Caco-2 (cell line): ENCODE data around the gene PPP2R2B. TPM values are rescaled to one million over a fixed set of nuclear protein-coding genes. Genes with fewer than 3 reads are reported as not detected.
"Not testable (repeated sequence)": the region's sequence is repeated elsewhere in the genome, so short reads cannot be mapped to it uniquely, and the experiment has no call there.

Experiments
- BruUV-seq: library from RNA; stranded (reverse); fragments of 400-500 nt; replicated peaks from 2 replicates; lab custom pipeline; 2021; lab: Mats Ljungman, UMichigan
- CTCF ChIA-PET: fragments of 300-600 bp; sonication (Branson Sonifier 250); formaldehyde crosslinking; loops from one replicate; lab custom pipeline; 2022; ENCODE audit warnings: antibody characterized with exemption; lab: Charles Lee
- POLR2A ChIA-PET: fragments of 300-600 bp; sonication (Branson Sonifier 250); formaldehyde crosslinking; loops from one replicate; lab custom pipeline; 2022; ENCODE audit warnings: antibody characterized with exemption; lab: Charles Lee
- DNase-seq, 2 experiments: peaks; one replicate each; pipeline versions ENCODE4 v3.0.0 to v3.0.0-alpha.2; 2020 to 2022
- H3K27me3 ChIP-seq: replicated peaks from 2 replicates; pipeline ENCODE4 v1.6.0; 2011; ENCODE audit warnings: low read length; ENCODE audit not compliant: control insufficient read depth, insufficient read depth
- H3K36me3 ChIP-seq: 2 replicates; pipeline ENCODE4 v1.5.1; 2011; ENCODE audit warnings: low read length; ENCODE audit not compliant: control insufficient read depth, insufficient read depth
- H3K4me1 ChIP-seq: fragments of 250-450 bp; sonication (Bioruptor Pico); 2 replicates; pipeline ENCODE4 v1.5.1; 2020; ENCODE audit warnings: mild to moderate bottlenecking
- H3K4me3 ChIP-seq: 2 replicates; pipeline ENCODE4 v1.5.1; 2011; ENCODE audit warnings: low read depth, mild to moderate bottlenecking, control low read depth, low read length
- H3K9me3 ChIP-seq: fragments of 250-450 bp; sonication (Bioruptor Pico); 2 replicates; pipeline ENCODE4 v1.5.1; 2020; ENCODE audit warnings: mild to moderate bottlenecking, moderate library complexity
- H3K27ac Mint-ChIP-seq: one replicate; pipeline ENCODE4 v1.8.0; 2022; ENCODE audit warnings: mixed read lengths; ENCODE audit not compliant: unreplicated experiment
- H3K27me3 Mint-ChIP-seq: one replicate; pipeline ENCODE4 v1.8.0; 2022; ENCODE audit warnings: mixed read lengths; ENCODE audit not compliant: insufficient read depth, unreplicated experiment
- H3K36me3 Mint-ChIP-seq: one replicate; pipeline ENCODE4 v1.8.0; 2022; ENCODE audit warnings: mild to moderate bottlenecking, mixed read lengths; ENCODE audit not compliant: insufficient read depth, unreplicated experiment
- H3K4me1 Mint-ChIP-seq: one replicate; pipeline ENCODE4 v1.8.0; 2022; ENCODE audit warnings: low read depth, mixed read lengths; ENCODE audit not compliant: unreplicated experiment
- H3K4me3 Mint-ChIP-seq: one replicate; pipeline ENCODE4 v1.8.0; 2022; ENCODE audit warnings: mild to moderate bottlenecking, moderate library complexity, mixed read lengths; ENCODE audit not compliant: unreplicated experiment
- H3K9me3 Mint-ChIP-seq: one replicate; pipeline ENCODE4 v1.8.0; 2022; ENCODE audit warnings: mixed read lengths; ENCODE audit not compliant: unreplicated experiment
- CTCF ChIP-seq, 2 experiments: fragments of 200-600 bp in 1 of 2; IDR thresholded peaks; 1 replicate in 1 of 2; 2 replicates in 1 of 2; pipeline versions ENCODE4 v1.5.1 to v1.8.0; 2011 to 2022; ENCODE audit warnings: antibody characterized with exemption in 1 of 2, control low read depth in 1 of 2, inconsistent platforms in 1 of 2, low read depth in 1 of 2, low read length in 1 of 2, mild to moderate bottlenecking in 1 of 2, moderate library complexity in 1 of 2; ENCODE audit not compliant: insufficient read depth in 1 of 2, severe bottlenecking in 1 of 2, unreplicated experiment in 1 of 2
- intact Hi-C: fragments of 100-400 bp; cut with micrococcal nuclease; formaldehyde crosslinking; loops from one replicate; pipeline ENCODE4 v1.10.0; 2022; ENCODE audit not compliant: unreplicated experiment
- total RNA-seq: library from RNA; stranded (reverse); gene quantifications from 2 replicates; pipeline ENCODE4 v1.2.3, GENCODE V29; 2022

PPP2R2B gene
- total RNA-seq, 1 experiment from 2014 or later, result 9.8 TPM

GRCh38 chr5:146732962-146733361 lies 145.6 kb downstream of the PPP2R2B start:
- TF ChIP-seq CTCF (IDR thresholded peaks at IDR 0.05; ENCODE audit: insufficient read depth in 1 of 2, low read depth in 1 of 2, low read length in 1 of 2, severe bottlenecking in 1 of 2, unreplicated experiment in 1 of 2), result no peak
- intact Hi-C loops, result no loop called here
- Histone ChIP-seq H3K36me3 (no peaks in the 10 kb centered on the region), H3K4me3 (no peak overlapping the region), H3K9me3 (peaks cover 31% of the 10 kb centered on the region), H3K4me1 (peaks cover 24% of the 10 kb centered on the region), H3K27me3 (no peaks in the 10 kb centered on the region)
- no peak for DNase-seq
- H3K27me3 Mint-ChIP-seq, result no peaks in the 10 kb centered on the region
- BruUV-seq, result no TSS peak
- peaks cover 15% of the 10 kb centered on the region for H3K9me3 Mint-ChIP-seq
- ChIA-PET CTCF (no interaction called here), POLR2A (no interaction called here)
- H3K27ac Mint-ChIP-seq, result no peak overlapping the region
- H3K4me1 Mint-ChIP-seq, result peaks cover 14% of the 10 kb centered on the region
- no peaks in the 10 kb centered on the region for H3K36me3 Mint-ChIP-seq
- H3K4me3 Mint-ChIP-seq, result no peak overlapping the region

- Mint-ChIP-seq H3K27ac (peak overlapping the region; percentile 51), H3K27me3 (no peaks in the 10 kb centered on the region), H3K4me1 (peaks cover 14% of the 10 kb centered on the region), H3K9me3 (peaks cover 18% of the 10 kb centered on the region), H3K4me3 (peak overlapping the region; percentile 24), H3K36me3 (no peaks in the 10 kb centered on the region)
- no peak for TF ChIP-seq CTCF (IDR thresholded peaks at IDR 0.05; ENCODE audit: insufficient read depth in 1 of 2, low read depth in 1 of 2, low read length in 1 of 2, severe bottlenecking in 1 of 2, unreplicated experiment in 1 of 2)
- H3K4me3 ChIP-seq, result no peak overlapping the region
- ChIA-PET CTCF (no interaction called here), POLR2A (no interaction called here)
- peaks cover 24% of the 10 kb centered on the region for H3K4me1 ChIP-seq
- H3K27me3 ChIP-seq, result no peaks in the 10 kb centered on the region
- intact Hi-C loops, result no loop called here
- no peak for DNase-seq
- no peaks in the 10 kb centered on the region for H3K36me3 ChIP-seq
- peaks cover 36% of the 10 kb centered on the region for H3K9me3 ChIP-seq
- no TSS peak for BruUV-seq
These were observed 146.5 kb downstream of the PPP2R2B start for GRCh38 chr5:146731909-146732659.

- H3K27ac Mint-ChIP-seq, intact Hi-C loops, H3K36me3 ChIP-seq, H3K4me3 ChIP-seq, H3K4me3 Mint-ChIP-seq, DNase-seq, H3K27me3 Mint-ChIP-seq, POLR2A ChIA-PET, H3K27me3 ChIP-seq, BruUV-seq, CTCF ChIA-PET, H3K36me3 Mint-ChIP-seq: not testable (repeated sequence)
- Histone ChIP-seq H3K9me3 (peaks cover 36% of the 10 kb centered on the region), H3K4me1 (peaks cover 24% of the 10 kb centered on the region)
- Mint-ChIP-seq H3K4me1 (peaks cover 14% of the 10 kb centered on the region), H3K9me3 (peaks cover 18% of the 10 kb centered on the region)
These were observed 149.8 kb downstream of the PPP2R2B start for GRCh38 chr5:146728746-146729145.
